Body of pancreas (tissue), 4 donors: ENCODE measurements around the gene LAMA5.

Experiments used
- CTCF ChIP-seq, 7 experiments: fragments of 450-650 bp in 4 of 7; fragments of 200-600 bp in 3 of 7; sonication (generic) in 3 of 7; IDR thresholded peaks; one replicate each; pipeline ENCODE4 v1.5.1; 2016 to 2019; ENCODE audit warnings: antibody characterized with exemption in 7 of 7
- POLR2A ChIP-seq, 3 donors: fragments of 450-650 bp; IDR thresholded peaks; one replicate each; pipeline ENCODE4 v1.6.1; 2016; ENCODE audit warnings: antibody characterized with exemption in 3 of 3, mild to moderate bottlenecking in 2 of 3

GRCh38 chr20:62293946-62294345 lies 73.2 kb downstream of the LAMA5 start:
- TF ChIP-seq CTCF (IDR thresholded peaks at IDR 0.05): no peak
- TF ChIP-seq POLR2A (IDR thresholded peaks at IDR 0.05): no peak
